ENCODE results near the gene STOX2.
"Not testable (repeated sequence)": the region's sequence is repeated elsewhere in the genome, so short reads cannot be mapped to it uniquely, and the experiment has no call there.

Gene STOX2

DNA sequence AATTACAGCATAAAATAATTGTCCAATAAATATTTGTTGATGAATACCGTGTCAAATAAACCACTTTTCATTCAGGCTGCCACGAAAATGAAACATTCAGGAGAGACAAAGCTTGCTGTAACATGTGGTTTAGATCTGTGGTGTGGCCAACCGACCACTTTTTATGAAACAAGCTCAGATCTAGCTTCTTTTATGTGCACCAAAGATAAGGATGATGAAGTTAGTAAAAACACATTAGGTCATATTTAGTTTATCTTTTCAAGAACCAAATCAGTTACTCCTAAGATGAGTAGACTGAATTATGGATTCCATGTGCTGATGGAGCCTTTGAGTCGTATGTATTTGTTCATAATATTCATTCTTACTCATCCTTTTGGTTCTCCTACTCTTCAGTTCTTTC is 35.8 kb downstream of the STOX2 start:
- DNase-seq, result no peak

DNA sequence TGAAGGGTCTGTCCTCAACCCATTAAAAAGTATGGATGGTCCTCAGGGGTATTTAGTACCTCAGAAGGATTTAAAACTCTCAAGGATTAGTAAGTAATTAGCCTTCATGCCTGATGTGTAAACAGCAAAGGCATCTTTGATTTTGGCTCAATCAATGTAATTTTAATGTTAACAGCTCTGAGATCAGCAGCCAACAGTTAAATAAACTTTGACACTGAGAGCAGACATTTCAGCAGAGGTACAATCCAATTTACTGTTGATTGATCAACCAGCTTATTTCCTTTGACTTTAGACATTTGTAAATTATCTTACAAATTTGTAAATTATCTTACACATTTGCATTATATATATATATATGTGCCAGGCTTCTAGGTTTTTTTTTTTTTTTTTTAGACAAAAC is 36.9 kb downstream of the STOX2 start:
- DNase-seq, result no peak

DNA sequence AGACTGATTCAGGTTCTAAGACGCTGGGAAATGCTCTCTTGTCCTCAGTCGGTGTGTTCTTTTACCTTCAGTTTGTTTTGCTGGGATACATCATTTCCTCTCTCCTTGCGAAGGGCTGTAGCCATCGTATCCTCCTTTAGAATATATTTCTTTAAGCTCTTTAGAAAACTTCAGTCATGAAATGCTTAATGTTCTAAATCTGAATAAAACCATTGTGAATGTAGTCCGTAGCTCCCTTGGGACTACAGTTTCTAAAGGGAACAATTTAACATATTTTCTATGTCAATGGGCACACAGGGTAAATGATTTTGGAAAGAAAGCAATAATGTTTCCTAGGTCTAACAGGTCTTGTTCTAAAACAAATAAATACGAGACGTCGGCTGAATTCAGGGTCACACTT is 40.6 kb downstream of the STOX2 start:
- no peak for DNase-seq

DNA sequence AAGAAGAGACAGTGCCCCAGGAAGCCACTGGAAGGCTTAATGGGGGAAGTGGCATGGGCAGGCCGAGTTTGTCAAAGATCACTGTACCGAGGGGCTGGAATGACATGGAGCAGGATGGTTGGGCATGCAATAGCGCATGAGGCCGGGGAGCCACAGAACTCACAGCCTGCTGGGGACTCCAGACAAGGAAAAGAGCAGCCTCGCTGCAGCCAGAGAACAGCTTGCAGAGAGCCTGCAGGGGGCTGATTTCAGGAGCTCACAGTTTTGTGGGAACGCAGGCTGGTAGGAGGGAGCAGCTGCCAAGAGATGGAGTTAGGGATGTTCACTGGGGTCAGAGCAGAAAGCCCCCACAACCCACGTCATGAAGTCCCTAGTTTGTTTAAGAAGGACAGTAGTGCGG is 45.4 kb downstream of the STOX2 start:
- DNase-seq, result no peak

DNA sequence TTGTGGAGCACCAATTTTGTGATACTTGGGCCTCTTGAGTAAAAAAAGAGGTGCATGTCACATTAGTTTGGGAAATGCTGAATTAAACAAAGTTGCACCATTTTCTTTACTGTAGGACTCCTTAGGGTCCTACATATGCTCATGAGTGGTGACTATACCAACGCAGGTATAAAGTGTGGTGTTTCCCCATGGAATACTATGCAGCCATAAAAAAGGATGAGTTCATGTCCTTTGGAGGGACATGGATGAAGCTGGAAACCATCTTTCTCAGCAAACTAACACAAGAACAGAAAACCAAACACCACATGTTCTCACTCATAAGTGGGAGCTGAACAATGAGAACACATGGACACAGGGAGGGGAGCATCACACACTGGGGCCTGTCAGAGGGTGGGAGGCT is 47.5 kb downstream of the STOX2 start:
- not testable (repeated sequence) for DNase-seq

DNA sequence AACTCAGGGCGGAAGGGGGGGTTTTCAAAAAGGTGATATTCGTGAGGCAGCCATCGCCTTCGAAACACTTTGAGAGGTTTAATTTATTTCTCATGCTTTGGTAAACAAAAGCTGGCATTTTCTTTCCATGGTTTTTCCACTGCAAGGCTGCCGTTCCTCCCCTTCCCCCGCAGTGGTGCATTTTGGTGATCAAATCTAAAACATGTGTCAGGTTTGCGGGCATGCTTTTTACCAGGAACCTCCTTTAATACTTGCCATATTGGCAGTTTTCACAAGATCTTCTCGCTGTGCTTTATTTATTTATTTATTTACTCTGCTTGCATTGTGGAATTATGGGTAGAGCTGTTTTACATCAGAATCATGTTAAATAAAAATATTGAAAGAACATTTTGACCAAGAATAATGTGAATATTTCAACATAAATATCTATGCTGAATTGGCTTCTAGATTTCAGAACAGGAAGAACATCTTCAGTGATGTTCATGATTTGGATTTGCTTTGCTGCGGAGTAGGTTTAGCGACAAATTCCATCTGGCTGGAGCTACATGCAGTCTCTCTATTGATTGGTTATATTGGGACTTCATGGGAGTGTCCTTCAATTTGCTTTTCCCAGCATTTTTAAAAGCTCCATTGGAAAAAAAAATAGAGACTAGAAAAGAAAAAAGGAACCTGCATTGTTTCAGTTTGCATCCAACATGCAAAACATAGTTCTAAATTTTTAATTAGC is 54.4 kb downstream of the STOX2 start:
- no peak for DNase-seq

DNA sequence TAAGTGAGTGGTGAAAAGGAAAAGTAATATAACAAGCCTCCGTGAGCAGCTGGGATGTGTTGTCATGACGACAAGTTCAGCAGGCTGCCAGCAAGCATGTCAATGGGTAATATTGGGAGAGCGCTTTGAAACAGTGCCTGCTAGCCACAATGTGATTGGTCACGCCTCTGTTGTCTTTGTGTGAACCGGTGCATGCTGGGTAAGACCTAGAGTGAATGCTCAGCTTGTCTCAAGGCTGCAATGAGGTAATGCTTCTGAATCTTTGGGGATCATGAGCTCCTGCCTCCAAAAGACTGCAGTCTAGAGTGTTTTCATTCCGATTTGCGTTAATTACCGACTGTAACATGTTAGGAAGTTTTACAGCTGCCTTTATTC is 54.9 kb downstream of the STOX2 start:
- no peak for DNase-seq

DNA sequence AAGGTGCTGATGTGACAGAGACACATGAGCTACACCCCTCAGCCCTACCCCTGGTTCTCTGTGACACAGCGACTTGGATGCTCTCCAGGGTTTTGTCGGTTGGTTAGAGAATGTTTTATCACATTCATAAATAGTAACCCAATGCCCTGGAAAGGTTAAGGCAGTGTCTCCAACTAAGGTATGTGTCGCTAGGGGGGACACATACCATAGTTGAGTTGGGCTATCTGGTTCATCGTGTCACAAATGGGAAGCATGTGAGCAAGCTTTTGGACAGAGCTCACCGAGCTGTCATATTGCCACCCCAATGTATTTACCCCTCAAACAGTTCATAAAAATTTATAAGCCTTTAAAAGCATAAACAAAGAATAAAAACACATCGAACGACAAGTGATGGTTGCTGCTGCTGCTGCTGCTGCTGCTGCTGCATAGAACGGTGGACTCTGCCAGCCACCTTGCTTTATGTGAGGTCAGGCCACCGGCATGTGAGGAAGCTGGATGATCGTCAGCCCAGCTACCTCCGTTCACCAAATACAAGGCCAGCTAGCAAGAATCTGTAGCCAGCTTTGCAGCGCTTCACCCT is 55.9 kb downstream of the STOX2 start:
- DNase-seq, result no peak

DNA sequence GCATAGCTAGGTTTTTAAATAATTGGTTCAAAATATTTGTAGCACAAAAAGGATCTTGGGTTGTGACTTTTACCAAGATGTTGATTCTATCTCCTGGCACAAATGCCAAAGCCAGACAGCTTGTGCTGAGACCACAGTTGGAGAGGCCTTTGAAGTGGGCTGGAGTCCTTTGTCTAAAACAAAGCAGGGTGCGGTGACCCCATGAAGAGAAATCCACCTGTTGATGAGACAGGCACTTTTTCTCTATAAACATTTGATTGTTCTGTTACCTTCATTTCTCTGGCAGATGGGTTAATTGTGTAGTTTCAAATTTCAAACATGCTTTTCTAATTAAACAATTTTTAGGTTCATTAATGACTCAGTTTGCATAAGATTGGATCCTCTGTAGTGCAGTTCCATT is 56.7 kb downstream of the STOX2 start:
- DNase-seq, result no peak

DNA sequence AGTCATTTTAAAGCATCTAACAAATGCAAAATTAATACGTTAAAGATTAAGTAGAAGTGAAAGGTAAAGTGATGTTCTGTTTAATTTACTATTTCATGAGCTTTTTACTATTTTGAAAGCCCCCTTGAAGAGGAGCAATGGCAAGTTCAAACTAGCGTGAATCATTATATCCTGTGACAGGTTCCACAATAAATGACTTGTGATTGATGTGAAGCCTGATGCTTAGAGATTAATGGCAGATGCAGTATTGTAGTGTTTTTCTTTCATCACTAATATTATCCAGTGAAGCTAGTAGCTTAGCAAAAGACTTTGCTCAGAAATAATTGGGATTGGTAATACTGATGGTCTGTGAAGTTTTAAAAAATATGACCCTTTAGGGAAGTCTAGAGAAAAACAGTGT is 57.3 kb downstream of the STOX2 start:
- no peak for DNase-seq

DNA sequence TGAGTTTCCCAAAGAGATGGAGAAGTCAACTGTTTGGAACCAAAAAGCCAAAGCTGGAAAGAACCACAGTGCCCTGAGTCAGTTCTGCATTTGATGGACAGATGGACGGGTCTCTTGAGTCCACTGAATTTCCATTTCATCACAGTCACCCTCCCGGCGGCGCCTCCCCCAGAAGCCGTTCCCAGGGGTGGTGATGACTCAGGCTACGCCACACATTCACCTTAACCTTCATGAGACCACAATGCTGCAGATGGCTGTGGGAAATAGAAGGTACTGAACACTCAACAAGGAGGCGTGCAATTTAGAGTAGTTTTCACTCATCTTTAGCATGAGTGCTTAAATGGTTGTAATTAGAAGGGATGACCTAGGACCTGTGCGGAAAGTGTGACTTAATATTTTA is 61.3 kb downstream of the STOX2 start:
- no peak for DNase-seq

DNA sequence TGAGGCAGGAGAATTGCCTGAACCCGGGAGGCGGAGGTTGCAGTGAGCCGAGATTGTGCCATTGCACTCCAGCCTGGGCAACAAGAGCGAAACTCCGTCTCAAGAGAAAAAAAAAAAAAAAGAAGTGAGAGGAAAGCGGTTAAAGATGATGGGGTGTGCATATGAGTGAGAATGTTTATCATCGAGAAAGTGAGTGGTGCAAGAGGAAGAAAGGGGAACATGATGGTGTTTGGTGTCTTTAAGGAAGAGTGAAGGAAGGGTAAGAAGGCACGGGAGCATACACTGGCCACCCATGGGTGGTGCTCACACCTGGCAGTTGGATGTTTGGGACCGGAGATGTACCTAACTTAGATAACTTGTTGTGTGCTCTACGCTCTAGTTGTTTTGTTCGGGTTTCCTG is 62.2 kb downstream of the STOX2 start:
- DNase-seq, result no peak

DNA sequence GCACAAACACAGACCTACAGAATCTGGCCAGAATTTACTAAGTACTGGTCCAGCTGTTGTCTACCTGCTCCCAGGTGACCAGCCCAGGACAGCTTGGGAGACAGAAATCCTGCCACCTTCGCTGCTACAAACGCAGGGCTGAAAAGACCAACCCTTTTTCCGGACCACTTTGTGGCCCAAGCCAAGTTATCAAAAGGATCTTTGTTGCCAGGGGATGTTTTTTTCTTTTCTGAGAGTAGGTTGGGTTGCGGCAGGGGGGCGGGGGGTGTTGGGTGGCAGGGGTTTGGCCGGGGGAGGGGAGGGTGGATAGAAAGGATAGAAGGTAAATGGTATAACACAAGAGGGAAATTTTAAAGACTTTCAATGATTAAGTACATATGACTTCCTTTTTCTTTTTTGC is 63.4 kb downstream of the STOX2 start:
- no peak for DNase-seq

DNA sequence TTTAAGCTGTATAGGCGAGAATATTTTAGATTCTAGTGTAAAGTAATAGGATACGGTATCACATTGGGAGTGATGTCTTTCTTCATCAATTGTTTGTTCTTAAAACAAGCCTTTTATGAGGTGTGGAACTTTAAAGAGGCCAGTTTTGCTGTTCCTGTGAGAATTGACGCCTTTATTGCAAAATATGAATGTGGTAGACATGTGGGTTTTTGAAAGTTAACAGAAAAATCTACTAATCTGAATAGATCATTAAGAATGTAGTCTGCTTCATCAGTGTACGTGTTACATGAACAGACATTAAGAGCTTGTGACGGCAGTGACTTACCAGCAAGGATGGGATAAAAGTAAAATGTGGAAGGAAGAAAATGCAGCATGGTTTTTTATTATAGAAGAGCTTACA is 63.8 kb downstream of the STOX2 start:
- no peak for DNase-seq

DNA sequence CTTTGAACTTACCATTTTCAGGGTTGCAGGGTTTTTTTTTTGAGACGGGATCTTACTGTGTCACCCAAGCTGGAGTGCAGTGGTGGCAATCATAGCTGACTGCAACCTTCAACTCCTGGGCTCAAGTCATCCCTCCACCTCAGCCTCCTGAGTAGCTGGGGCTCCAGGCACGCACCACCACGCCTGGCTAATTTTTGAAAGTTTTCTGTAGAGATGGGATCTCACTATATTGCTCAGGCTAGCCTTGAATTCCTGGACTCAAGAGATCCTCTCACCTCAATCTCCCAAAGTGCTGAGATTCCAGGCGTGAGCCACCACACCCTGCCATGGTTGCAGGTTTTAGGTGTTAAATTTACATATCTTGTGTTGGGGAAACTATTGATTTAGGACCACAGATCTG is 64.5 kb downstream of the STOX2 start:
- DNase-seq, result no peak

DNA sequence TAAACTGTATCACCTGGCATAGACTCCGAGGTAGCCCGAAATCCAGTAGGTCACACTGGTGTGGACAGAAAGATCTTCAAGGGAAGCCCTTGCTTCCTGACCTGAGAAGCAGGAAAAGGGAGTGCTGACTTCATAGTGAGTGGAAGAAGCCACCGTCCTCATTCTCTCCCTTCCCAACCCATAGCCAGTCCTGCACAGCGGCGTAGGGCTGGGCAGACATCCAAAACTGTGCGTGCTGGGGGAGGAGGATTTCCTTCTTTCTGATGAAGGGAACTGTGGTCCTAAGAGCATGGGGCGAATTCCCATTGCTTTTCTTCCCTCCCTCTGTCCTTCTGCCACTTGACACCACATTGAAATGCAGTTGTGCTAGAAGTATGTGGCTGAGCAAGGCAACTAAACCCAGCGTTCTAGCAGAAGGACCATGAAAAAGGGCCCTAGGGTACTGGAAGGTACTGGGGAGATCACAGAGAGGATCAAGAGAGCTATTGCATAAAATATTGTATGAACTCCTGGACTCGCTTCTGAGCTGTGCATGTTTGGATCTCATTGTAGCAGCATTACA is 66.9 kb downstream of the STOX2 start:
- DNase-seq, result no peak

DNA sequence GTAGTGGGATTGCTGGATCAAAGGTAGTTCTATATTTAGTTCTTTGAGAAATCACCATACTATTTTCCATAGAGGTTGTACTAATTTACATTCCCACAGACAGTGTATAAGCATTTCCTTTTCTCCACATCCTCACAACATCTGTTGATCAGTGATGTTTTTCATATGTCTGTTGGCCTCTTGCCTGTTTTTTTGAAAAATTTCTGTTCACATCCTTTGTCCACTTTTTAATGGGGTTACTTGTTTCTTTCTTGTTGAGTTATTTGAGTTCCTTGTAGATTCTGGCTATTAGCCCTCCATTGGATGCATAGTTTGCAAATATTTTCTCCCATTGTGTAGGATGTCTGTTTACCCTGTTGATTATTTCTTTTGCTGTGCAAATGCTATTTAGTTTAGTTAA is 72.6 kb downstream of the STOX2 start:
- no peak for DNase-seq

DNA sequence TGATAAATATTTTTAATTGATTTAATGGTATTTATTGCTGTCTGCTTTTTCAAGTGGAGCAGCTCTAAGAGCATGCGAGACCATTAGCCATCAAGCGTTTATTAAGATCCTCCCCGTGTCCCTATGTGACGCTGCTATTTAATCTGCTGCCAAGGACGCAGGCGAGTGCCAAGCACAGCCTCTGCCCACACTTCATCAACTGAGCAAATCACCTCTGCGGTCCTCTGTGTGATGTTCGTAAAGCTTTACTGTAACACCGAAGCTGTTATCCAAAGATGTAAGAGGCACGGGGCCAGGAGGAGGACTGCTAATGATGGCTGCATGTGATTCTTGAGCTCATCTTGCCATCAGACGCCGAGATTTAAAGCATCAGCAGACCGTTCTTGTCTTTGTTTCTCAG is 79.5 kb downstream of the STOX2 start:
- no peak for DNase-seq

DNA sequence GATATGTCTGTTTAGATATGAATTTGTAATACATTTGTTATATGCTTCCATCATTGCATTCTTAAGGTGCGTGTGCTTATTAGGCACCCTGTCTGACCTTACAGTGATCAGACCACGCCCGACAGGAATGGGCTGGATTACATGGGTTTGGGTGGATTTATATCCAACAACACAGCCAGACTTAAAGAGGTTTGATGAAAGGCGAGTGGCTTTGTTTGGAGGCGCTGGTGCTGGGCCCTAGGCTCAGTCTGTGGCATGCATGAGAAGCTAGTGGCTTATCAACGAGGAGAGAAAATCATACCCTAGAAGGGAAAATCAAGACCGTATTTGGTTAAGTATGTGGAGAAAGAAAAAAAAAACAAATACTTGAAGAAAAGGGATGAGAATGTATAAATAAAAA is 80.7 kb downstream of the STOX2 start:
- no peak for DNase-seq

DNA sequence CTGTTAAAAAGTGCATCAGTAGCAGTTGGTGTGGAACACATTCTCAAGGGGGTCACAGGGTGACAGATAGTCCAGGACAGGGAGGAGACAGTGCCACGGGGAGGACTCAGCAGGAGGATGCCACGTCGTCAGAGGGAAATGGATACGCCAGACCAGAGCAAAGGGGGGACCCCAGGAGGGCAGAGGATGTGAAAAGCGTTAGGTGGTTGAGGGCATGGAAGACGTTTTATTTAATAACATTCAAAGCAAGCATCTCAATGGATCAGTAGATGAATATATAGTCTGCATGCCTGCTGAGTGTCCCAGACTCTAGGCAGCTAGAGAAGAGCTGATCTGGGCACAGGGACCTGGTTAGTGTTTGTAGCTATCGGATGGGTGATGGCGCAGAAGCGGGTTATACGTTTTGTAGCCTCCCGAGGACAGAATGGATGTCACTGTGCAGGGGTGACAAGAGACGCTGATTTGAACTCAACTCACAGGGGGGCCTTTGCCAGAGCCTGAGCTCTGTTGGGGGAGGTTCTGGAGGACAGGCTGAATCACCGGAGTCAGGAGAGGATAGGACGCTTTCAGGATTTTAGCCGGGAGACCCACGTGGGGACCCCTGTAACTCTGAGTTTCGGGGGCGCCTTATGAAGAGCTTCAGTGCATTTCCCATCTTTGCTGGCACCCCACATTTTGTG is 81.3 kb downstream of the STOX2 start:
- no peak for DNase-seq

DNA sequence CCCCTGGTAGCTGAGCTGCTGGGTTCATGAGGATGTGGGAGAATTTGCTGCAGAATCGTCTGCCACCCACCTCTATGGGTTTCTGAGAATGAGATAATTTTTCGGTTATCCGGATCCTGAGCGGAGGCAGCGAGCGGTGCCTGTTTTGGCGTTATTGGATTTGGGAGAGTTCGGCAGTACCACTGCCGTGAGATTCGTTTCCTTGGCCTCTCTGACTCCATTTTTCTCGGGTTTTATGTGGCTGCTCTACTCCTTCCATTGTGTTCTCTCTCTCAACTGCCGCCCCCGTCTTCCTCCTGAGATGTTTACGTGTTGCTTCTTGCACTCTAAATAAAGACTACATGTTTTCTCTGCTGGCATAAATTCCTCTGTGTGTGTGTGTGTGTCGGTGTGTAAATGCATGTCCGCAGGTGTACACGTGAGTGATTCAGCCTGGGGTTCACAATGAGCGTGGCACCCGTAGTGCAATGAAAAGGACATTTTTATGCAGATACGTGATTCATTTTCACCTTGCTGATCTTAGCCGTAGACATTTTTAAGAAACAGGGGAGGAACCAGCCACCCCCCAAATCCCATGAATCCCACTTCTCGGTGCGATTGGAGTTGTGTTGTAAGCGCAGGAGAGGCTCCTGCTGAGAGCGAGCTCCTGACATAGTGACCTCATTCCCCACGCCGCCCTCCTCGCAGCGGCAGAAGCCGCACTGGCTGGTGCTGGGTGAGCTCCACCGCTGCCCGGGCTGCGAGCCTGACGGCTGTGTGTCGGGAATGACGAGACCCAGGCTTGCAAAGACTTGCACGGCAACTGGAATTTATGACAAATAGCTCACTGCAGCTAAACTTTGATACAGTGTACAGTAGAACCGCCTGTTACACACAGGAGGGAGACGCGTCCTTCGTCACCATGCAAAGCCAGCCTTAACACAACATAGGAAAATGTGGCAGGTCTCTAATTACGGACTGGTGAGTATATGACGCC is 82.2 kb downstream of the STOX2 start:
- DNase-seq, result no peak

DNA sequence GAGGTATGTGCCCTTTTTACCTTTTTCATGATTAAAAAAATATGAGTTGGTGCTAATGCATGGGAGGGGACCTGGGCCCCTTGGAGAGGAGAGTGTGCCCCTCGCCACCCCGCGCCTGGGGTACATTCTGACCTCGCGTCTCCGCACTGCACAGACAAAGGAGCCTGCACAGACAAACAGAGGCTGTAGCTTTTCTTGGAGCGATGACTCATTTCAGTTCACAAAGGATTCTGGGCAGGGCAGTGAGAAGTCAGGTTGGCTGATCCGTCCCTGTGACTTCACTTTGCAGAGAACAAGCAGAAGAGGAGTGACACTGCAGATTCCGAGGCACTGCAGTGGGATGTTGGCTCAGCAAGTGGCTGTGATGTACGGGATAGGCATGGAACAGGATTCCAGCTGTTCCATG is 82.9 kb downstream of the STOX2 start:
- DNase-seq, result no peak

DNA sequence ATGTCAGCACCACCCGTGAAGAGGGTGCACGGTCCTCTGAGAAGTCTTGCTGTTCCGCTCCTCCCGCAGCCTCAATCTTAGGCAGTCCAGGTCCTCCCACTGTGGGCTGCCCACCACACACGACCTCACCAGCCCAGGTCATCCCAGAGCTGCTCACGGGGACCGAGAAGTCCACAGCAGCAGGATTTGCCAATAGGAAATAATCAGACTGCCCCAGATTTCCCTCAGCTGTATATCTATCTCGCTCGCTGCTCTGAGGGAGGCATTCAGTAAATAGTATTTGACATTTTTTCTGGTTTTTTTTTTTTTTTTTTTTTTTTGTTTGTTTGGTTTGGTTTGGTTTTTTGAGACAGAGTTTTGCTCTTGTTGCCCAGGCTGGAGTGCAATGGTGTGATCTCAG is 83.8 kb downstream of the STOX2 start:
- no peak for DNase-seq

Data from activated naive CD4-positive, alpha-beta T cell (primary cell).